ENCODE measurements around the gene CTSD. TPM values are rescaled to one million over a fixed set of nuclear protein-coding genes. Genes with fewer than 3 reads are reported as not detected.
"Not testable (repeated sequence)": the region's sequence is repeated elsewhere in the genome, so short reads cannot be mapped to it uniquely, and the experiment has no call there.

CTSD gene
- 198 TPM for polyA plus RNA-seq (ENCODE audit: insufficient read length)
- long read RNA-seq, donor 1, transcript CTSD-201 (9 exons, 2,123 nt): major isoform, 121 of 187 reads
- long read RNA-seq, donor 1, partial matches to known transcripts: 65 of 187 reads
- long read RNA-seq, donor 1, other reads (novel, unspliced or antisense): 0 of 187 reads
- long read RNA-seq, donor 2, transcript CTSD-201 (9 exons, 2,123 nt): major isoform, 85 of 99 reads
- long read RNA-seq, donor 2, partial matches to known transcripts: 14 of 99 reads
- long read RNA-seq, donor 2, other reads (novel, unspliced or antisense): 0 of 99 reads
- long read RNA-seq, donor 3, transcript CTSD-201 (9 exons, 2,123 nt): major isoform, 57 of 101 reads
- long read RNA-seq, donor 3, partial matches to known transcripts: 44 of 101 reads
- long read RNA-seq, donor 3, other reads (novel, unspliced or antisense): 0 of 101 reads
- long read RNA-seq, donor 4, partial matches to known transcripts: 0 of 3 reads
- long read RNA-seq, donor 4, other reads (novel, unspliced or antisense): 0 of 3 reads
- long read RNA-seq, donor 5, transcript CTSD-201 (9 exons, 2,123 nt): major isoform, 100 of 126 reads
- long read RNA-seq, donor 5, partial matches to known transcripts: 25 of 126 reads
- long read RNA-seq, donor 5, other reads (novel, unspliced or antisense): 0 of 126 reads
- long read RNA-seq, donor 6, transcript CTSD-201 (9 exons, 2,123 nt): major isoform, 83 of 112 reads
- long read RNA-seq, donor 6, partial matches to known transcripts: 29 of 112 reads
- long read RNA-seq, donor 6, other reads (novel, unspliced or antisense): 0 of 112 reads
- long read RNA-seq, donor 7, transcript CTSD-201 (9 exons, 2,123 nt): major isoform, 114 of 145 reads
- long read RNA-seq, donor 7, partial matches to known transcripts: 29 of 145 reads
- long read RNA-seq, donor 7, other reads (novel, unspliced or antisense): 0 of 145 reads
- long read RNA-seq, donor 8, transcript CTSD-201 (9 exons, 2,123 nt): major isoform, 35 of 35 reads
- long read RNA-seq, donor 8, partial matches to known transcripts: 0 of 35 reads
- long read RNA-seq, donor 8, other reads (novel, unspliced or antisense): 0 of 35 reads

DNA sequence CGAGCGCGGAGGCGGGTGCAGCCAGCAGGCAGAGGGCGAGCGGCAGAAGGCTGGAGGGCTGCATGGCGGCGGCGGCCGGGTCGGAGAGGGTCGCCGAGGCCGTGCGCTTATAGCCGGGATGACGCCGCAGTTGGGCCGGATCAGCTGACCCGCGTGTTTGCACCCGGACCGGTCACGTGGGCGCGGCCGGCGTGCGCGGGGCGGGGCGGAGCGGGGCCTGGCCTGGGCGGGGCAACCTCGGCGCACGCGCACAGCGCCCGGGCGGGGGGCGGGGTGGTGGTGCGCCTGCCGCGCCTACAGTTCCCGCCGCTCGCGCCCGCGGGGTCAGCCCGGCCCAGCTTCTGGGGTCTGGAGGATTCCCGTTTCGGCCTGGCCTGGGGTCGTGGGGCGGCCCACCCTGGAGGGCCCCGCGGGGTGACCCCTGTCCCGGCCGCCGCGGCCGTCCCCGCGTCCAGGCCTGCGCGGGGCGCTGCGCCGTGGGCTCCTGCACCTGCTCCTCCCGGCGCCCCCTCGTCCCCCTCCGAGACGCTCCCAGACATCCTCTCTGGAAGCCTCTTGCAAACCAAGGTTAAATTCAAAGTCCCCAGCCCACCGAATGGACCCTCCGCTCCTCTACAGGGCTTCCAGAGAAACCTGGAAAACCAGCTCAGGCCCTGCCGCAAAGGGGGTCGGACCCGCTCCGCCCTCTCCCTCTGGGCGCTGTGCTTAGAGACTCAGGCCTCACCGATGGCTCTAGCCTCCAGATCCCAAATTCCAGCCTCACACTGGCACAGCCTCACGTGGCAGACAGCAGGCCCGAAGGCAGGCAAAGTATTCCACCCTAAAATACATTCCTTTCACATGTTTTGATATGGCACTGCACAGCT lies at the start of gene CTSD:
TSS of gene CTSD (minus strand) at position 132 of the 866 bp plus-strand sequence. CDS start at position 64, 68 bp downstream.
- peak; percentile 74 for DNase-seq

DNA sequence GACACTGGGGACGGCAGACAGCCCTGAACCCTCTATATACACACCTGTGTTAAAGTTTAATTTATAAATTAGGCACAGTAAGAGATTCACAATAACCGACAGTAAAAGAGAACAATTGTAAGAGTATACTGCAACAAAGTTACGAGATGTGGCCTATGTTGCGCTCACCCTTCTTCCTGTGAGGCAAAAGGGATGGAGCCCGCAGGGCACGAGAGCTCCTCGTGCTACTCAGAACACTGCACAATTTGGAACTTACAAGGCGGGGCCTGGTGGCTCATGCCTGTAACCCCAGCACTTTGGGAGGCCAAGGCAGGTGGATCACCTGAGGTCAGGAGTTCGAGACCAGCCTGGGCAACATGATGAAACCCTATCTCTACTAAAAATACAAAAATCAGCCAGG lies 49.6 kb upstream of the CTSD start:
- DNase-seq: not testable (repeated sequence)

DNA sequence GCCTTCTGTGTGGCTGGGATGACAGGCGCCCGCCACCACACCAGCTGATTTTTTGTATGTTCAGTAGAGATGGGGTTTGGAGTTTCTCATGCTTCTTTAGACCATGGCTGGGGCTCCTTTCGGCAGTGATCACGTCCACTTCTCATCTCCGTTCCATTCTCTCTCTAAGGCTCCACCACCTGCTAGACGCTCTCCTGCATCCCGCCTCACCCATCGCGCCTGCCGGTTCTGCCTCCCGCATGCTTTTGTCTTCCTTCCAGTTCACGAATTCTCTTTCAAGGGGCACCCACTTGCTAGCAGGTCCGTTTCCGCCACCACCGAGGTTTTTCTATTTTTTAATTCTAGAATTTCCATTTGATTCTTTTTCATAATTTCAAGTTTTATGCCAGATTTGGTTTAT lies 49.1 kb upstream of the CTSD start:
- DNase-seq: no peak

DNA sequence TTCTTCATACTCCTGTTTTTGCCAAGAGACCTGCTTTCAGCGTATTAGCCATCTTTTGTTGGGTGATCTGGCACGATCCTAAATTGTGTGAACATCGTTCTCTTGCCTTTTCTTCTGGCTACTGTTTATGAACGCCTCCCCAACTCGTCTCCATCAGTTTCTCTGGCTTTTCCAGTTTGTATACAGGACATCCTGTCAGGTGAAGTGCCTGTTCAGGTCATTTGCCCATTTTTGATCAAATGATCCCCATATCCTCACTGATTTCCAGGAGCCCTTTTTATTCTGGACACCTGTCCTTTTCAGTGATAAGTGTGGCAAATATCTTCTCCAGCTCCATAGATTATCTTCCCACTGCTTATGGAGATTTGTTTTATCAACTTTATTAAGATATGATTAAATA lies 48.5 kb upstream of the CTSD start:
- DNase-seq: no peak

DNA sequence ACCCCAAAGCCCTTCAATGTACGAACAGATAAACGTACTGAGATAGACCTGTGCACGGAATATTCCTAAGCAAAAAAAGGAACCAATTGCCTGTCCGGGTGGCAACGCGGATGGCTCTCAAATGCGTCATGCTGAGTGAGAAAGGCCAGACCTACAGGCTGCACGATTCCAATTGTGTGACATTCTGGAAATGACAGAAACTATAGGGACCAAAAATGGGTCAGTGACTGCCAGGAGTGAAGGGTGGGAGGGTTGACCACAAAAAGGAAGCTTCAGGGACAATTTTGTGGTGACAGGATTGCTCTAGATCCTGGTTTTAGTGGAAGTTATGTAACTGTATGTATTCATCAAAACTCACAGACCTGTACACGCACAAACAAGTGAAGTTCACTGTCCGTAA lies 47.0 kb upstream of the CTSD start:
- no peak for DNase-seq

DNA sequence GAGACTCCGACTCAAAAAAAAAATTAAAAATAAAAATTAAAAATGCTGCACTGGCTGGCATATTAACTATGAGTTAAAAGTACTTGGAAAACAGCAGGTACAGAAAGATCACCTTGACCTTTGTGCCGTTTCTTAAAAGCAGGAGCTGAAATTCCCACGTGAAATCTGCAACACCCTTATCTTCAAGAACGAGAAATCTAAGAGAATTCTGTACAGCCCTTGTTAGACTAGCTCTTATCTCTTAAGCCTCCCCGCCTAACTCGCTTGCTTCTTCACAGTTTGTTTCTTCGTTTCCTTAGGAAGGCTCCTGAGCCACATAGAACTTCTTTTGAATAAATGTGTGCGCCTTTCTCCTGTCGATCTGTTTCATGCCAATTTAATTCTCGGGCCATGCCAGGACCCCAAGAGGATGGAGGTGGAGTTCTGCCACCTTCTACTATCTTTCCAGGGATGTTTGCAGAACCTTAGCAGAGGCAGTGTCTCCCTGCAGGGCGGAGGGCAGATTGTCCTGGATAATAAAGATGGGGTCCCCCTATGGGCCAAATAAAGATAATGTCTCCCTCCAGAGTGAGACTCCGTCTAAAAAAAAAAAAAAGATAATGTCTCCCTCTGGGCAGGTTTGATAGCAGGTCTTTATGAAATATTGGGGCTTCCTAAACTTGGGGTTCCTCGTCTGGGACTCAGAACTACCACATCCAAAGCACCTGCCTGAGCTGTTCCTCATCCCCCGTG lies 43.7 kb upstream of the CTSD start:
- DNase-seq: no peak

DNA sequence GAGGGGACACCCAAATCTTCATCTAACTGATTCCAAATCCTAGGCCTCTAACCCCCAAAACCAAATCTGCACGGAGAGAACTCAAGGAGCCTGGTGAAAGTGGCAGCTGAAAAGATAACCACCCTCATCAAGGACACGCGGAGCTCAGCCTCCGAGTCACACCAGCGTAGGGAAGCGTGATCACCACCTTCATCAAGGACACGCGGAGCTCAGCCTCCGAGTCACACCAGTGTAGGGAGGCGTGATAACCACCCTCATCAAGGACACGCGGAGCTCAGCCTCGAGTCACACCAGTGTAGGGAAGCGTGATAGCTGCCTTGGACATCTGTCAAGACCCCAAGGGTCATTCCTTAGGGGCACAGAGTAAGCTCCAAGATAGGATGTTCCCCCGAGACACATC lies 41.8 kb upstream of the CTSD start:
- DNase-seq: no peak

DNA sequence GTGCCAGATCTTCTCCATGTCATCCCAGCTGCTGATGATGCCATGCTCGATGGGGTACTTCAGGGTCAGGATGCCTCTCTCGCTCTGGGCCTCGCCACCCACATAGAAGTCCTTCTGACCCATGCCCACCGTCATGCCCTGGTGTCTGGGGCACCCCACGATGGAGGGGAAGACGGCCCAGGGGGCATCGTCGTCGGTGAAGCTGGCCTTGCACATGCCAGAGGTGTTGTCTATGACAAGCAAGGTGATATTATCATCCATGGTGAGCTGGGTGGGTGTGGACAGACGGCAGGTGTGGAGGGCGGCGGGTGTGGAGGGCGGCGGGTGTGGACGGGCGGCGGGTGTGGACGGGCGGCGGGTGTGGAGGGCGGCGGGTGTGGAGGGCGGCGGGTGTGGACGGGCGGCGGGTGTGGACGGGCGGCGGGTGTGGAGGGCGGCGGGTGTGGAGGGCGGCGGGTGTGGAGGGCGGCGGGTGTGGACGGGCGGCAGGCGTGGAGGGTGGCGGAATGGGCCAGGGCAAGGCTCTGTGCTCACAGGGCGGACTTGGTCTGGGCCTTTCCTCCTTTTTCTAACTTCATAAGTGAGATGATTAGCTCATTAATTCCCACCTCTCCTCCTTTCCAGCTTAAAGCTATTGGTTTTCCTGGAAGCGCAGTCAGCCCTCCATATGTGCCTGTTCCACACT lies 40.2 kb upstream of the CTSD start:
- DNase-seq: not testable (repeated sequence)

DNA sequence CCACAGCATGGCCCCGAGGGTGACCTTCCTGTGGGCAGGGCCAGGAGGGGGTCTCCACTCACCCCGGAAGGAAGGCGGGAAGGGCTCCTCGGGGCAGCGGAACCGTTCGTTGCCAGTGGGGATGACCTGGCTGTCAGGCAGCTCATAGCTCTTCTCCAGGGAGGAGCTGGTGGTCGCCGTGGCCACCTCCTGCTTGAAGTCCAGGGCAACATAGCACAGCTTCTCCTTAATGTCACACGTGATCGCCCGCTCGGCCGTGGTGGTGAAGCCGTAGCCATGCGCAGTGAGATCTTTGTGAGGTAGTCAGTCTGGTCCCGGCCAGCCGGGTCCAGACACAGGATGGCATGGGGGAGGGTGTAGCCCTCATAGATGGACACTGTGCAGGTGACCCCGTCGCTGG lies 39.5 kb upstream of the CTSD start:
- DNase-seq: no peak

DNA sequence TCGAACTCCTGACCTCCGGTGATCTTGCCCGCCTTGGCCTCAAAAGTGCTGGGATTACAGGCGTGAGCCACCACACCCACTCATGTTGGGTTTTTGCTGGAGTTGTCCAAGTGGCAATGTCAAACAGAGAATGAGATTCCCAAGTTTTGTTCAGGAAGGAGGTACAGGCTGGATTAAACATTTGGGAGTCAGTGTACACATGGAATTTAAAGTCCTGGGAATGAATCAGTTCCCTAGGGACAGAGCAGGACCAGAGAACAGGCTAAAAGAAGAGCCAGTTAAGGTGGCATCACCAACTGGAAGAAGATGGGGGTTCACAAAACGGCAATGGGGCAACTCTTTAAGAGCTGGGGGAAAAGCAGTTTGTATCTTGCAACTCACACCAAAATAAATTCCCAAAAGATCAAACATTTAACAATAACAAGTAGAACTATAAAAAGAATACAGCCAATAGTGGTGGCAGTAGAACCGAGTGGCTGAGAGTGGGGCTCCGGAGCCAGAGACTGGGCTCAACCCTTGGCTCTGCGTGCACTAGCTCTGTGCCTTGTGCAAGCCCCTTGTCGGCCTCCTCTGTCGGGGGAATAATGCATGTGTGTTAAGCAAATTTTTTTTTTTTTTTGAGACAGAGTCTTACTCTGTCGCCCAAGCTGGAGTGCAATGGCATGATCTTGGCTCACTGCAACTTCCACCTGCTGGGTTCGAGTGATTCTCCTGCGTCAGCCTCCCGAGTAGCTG lies 33.8 kb upstream of the CTSD start:
- DNase-seq: no peak

DNA sequence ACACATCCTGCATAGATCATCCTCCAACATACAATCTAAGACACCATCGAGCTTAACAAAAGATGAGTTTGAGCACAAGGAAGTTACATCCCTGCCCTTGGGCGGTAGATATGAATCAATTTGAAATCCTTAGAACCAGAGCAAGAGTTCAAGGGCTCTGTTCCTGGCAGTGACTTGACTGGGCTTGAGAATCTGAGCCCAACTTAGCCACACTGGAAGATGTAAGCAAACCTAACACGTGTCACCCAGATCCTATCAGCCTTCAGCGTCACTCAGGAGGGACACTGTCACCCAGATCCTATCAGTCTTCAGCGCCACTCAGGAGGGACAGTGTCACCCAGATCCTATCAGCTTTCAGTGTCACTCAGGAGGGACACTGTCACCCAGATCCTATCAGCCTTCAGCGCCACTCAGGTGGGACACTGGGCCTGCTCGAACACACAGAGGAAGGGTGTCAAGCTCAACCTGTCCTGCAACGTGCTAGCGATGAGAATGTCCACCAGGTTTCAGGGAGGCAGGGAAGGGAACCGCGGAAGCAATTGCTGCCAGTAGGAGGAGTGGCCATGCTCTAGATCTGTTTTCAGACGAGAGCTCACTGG lies 32.8 kb upstream of the CTSD start:
- no peak for DNase-seq

DNA sequence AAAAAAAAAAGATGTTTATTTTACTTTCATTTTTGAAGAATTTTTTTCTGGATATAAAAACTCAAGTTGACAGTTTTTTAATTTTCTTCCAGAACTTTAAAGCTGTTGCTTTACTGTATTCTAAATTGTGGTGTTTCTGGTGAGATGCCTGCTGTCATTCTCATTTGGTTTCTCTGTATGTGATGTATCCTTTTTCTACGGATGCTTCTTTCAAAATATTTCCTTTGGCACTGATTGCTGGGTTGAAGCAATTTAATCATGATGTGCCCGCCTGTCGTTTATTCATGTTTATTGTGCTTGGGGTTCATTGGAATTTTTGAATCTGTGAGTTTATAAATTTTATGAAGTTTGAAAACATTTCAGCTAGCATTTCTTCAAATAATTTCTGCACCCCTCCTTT lies 29.4 kb upstream of the CTSD start:
- no peak for DNase-seq

DNA sequence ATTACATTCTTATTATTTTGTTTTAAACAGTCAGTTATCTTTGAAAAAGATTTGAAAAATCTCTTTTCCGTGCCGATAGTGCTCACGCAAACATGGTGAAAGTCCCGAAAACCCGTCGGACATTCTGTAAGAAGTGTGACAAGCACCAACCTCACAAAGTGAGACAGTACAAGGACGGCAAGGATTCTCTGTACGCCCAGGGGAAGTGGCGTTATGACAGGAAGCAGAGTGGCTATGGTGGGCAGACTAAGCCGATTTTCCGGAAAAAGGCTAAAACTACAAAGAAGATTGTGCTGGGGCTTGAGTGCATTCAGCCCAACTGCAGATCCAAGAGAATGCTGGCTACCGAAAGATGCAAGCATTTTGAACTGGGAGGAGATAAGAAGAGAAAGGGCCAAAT lies 28.7 kb upstream of the CTSD start:
- DNase-seq: no peak

DNA sequence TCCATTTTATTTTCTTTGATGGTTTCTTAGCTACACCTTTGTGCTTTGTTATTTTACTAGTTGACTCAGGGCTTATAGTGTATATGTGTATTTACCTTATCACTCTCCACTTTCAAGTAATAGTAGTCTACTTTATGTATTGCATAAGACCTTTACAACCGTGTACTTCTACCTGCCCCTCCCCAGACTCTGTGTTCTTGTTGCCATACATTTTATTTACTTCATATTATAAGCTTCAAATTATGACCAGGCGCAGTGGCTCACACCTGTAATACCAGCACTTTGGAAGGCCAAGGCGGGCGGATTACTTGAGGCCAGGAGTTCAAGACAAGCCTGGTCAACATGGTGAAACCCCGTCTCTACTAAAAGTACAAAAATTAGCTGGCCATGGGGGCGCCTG lies 28.2 kb upstream of the CTSD start:
- no peak for DNase-seq

DNA sequence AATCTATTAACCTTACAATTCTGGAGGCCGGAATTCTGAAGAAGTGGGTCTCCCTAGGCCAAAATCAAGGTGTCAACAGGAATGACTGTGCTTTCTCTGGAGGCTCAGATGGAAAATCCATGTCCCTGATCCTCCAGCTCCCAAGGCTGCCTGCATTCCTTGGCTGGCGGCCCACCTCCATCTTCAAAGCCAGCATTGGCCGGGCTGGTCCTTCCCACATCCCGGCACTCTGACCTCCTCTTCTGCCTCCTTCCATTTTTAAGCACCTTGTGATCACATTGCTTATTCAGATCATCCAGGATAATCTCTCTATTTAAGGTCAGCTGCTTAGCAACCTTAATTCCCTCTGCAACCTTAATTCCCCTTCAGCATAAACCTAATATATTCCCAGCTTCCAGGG lies 22.7 kb upstream of the CTSD start:
- DNase-seq: no peak

DNA sequence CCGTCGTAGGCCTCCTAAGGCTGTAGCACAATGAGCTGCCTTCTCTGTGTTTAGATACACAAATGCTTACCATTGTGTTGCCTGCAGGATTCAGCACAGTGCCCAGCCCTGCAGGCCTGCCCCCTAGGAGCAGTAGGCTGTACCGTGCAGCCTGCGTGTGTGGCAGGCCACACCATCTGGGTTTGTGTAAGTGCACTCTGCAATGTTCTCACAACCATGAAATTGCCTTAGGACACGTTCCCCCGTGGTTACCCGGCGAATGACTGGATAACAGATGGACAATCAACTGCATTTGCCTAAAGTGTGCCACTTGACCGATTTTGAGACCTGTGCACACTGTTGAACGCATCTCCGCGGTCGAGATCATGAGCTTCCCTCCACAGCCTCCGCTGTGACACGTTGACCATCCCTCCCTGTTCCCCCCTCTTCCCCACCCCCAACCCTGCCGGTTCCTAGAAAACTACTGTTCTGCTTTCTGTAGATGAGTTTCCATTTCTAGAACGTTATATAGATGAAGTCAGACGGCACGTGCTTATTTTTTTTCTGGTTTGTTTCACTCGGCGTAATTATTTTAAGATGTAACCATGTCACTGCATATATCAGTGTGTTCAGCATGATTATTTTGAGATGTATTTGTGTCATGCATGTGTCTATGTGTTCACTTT lies 22.2 kb upstream of the CTSD start:
- DNase-seq: no peak

DNA sequence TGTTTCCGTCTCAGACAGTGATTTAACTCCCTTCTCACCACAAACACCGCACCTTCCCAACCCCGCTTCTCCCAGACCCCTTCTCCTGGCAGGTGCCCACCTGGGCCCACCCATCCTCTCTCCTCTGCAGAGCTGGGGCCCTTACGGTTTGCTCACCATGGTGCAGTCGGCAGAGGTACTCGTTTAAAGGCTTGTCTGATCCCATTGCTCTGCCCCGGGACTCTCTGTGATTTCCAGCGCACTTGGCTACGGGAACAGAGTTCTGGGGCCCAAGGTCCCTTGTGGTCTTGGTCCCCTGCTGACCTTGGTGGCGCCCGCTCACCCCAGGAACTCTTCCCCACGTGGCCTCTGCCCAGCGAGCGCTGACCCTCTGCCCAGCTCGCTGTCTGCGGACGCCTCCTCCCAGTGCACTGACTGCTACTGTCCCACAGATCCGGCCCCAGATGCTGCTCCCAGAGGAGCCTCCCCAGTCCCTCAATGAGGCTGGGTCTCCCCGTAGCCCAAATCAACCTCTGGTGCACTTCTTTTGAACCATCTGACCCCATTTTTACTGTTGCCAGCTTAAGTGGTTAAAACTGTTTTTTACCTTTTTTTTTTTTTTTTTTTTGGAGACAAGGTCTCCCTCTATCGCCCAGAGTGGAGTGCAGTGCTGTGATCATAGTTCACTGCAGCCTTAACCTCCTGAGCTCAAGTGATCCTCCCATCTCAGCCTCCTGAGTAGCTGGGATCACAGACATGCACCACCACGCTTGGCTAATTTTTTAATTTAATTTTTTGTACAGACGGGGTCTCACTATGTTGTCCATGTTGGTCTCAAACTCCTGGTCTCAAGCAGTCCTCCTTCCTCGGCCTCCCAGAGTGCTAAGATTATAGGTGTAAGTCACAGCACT lies 21.3 kb upstream of the CTSD start:
- no peak for DNase-seq

Data from left kidney (tissue), 8 donors.